Activated T-helper 1 cell treated with anti-CD3 and anti-CD28 coated beads, Interleukin-2, amount 50 U/mL, for 16 hours (primary cell): ENCODE measurements around the gene POLDIP3.
A peak's percentile ranks its signal among the peaks of the same experiment; 100 is the strongest.
"Not testable (repeated sequence)": the region's sequence is repeated elsewhere in the genome, so short reads cannot be mapped to it uniquely, and the experiment has no call there.

Source experiments
- DNase-seq, 2 donors: peaks; one replicate each; pipeline ENCODE4 v3.0.0-alpha.2; 2020; ENCODE audit warnings: low read depth in 1 of 2, low spot score in 1 of 2

The POLDIP3 gene

GRCh38 chr22:42561856-42562255 is 52.8 kb downstream of the POLDIP3 start:
- no peak for DNase-seq

- DNase-seq: no peak
These were observed 53.9 kb downstream of the POLDIP3 start for GRCh38 chr22:42560781-42561180.

- no peak for DNase-seq
These were observed 54.3 kb downstream of the POLDIP3 start for GRCh38 chr22:42560381-42560780.

GRCh38 chr22:42553475-42554361 is 61.0 kb downstream of the POLDIP3 start, which contains the start of gene SERHL2:
Gene SERHL2, plus strand, starts transcription at chr22:42553956. Its CDS starts 65 bp downstream, at chr22:42554021.
- peak; percentile 68 to 81 for DNase-seq

- DNase-seq: not testable (repeated sequence)
These were observed 62.4 kb downstream of the POLDIP3 start for GRCh38 chr22:42552294-42552647.

- no peak for DNase-seq
These were observed 65.2 kb downstream of the POLDIP3 start for GRCh38 chr22:42549331-42550060.

- DNase-seq: no peak
These were observed 65.9 kb downstream of the POLDIP3 start for GRCh38 chr22:42548597-42549330.

- not testable (repeated sequence) for DNase-seq
These were observed 66.6 kb downstream of the POLDIP3 start for GRCh38 chr22:42548126-42548525.

- DNase-seq: no peak
These were observed 67.1 kb downstream of the POLDIP3 start for GRCh38 chr22:42547562-42547961.

GRCh38 chr22:42544686-42545085 is 70.0 kb downstream of the POLDIP3 start:
- DNase-seq: no peak

- DNase-seq: not testable (repeated sequence)
These were observed 75.4 kb downstream of the POLDIP3 start for GRCh38 chr22:42539236-42539771.

- not testable (repeated sequence) for DNase-seq
These were observed 77.4 kb downstream of the POLDIP3 start for GRCh38 chr22:42537199-42537831.

GRCh38 chr22:42536634-42537033 is 78.0 kb downstream of the POLDIP3 start:
- not testable (repeated sequence) for DNase-seq

- no peak for DNase-seq
These were observed 78.5 kb downstream of the POLDIP3 start for GRCh38 chr22:42536166-42536565.

GRCh38 chr22:42535082-42535731 is 79.5 kb downstream of the POLDIP3 start:
- not testable (repeated sequence) for DNase-seq
